Astrocyte of the spinal cord (primary cell): ENCODE results near the gene PPM1H.

Experiments used
- DNase-seq: peaks from one replicate; pipeline ENCODE4 v3.0.0; 2011; ENCODE audit warnings: low read depth, low spot score
- H3K4me3 ChIP-seq: 2 replicates; pipeline ENCODE4 v1.5.1; 2011; ENCODE audit warnings: low read depth, mild to moderate bottlenecking, low read length, moderate library complexity
- in situ Hi-C: cut with HindIII; loops from 2 replicates; pipeline ENCODE4 v1.10.0; 2017; ENCODE audit warnings: low sequenced_read_pairs
- TF ChIP-seq, protein P1 (sequence below): IDR thresholded peaks from 2 replicates; pipeline ENCODE4 v1.5.1; 2012; ENCODE audit warnings: low read depth, mild to moderate bottlenecking, low read length, inconsistent platforms

The PPM1H gene

DNA sequence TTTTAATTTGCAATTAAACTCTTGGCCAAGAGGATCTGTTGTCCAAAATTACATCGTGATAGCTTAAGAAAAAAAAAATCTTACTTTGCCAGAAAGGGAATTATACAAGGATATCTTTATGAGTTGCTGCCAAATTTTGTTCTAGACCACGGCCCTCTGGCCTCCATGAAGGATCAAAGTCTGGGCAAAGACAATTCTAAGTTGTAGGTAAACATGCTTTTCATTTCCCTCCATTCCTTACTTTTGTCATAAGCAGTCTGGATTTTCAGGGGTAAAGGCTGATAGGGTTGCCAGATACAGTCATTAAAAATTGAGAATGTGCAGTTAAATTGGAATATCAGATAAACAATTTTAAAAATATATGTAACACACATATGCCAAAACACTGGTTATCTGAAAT, 333.2 kb downstream of the PPM1H start:
- peak overlapping the region; percentile 87 for H3K4me3 ChIP-seq
- DNase-seq, result no peak
- in situ Hi-C loops, result loop anchor here (25.0 kb wide), 1 partner anchor 186 kb away; no protein-coding TSS in a partner anchor
- TF ChIP-seq, protein P1, sequence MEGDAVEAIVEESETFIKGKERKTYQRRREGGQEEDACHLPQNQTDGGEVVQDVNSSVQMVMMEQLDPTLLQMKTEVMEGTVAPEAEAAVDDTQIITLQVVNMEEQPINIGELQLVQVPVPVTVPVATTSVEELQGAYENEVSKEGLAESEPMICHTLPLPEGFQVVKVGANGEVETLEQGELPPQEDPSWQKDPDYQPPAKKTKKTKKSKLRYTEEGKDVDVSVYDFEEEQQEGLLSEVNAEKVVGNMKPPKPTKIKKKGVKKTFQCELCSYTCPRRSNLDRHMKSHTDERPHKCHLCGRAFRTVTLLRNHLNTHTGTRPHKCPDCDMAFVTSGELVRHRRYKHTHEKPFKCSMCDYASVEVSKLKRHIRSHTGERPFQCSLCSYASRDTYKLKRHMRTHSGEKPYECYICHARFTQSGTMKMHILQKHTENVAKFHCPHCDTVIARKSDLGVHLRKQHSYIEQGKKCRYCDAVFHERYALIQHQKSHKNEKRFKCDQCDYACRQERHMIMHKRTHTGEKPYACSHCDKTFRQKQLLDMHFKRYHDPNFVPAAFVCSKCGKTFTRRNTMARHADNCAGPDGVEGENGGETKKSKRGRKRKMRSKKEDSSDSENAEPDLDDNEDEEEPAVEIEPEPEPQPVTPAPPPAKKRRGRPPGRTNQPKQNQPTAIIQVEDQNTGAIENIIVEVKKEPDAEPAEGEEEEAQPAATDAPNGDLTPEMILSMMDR, result no peak

- no peak for DNase-seq
- H3K4me3 ChIP-seq, result no peak overlapping the region
- TF ChIP-seq, protein P1, result peak; percentile 28
- in situ Hi-C loops, result loop anchor here (25.0 kb wide), 1 partner anchor 187 kb away; no protein-coding TSS in a partner anchor
Observed at GRCh38 chr12:62599854-62600437, 335.0 kb downstream of the PPM1H start.

DNA sequence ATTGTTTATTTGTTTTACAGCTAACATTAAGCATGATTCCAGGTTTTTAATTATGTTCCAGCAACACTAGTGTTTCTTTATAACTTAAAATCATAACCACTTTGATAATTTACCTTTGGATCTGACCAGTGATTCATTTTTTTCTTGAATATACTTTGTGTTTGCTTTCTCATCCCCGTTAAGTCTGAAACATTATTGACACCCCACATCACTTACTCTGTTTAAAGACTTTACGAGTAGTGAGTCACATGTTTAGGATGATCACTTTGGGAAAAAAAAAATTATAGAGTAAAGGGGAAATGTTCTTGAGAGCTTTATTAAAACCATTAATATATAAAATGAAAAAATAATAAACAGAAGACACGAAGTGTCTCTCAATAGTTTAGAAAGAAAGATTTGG, 336.1 kb downstream of the PPM1H start:
- DNase-seq, result no peak
- no peak overlapping the region for H3K4me3 ChIP-seq
- TF ChIP-seq, protein P1, result no peak
- in situ Hi-C loops, result no loop called here

DNA sequence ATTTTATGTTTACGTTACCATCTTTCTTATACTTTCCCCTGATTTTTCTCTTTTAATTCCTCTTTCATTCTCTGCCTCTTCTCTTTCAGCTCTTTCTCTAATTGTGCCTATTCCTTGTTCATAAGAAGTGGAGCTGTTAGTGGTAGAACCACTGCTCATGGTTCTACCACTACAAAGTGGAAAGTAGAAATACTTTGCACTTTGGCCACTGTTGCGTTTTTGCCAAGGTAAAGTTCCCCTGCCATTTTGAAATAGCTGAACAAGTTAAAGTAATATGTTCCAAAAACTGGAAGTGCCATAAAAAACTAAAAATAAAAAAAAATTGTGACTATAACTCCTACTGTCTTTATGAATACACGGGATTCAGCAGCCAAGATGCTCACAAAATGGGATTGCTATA, 337.7 kb downstream of the PPM1H start:
- TF ChIP-seq, protein P1, result no peak
- in situ Hi-C loops, result no loop called here
- no peak for DNase-seq
- H3K4me3 ChIP-seq, result no peak overlapping the region
